Smooth muscle cell (in vitro differentiated cells): ENCODE results near the gene DDRGK1. TPM values are rescaled to one million over a fixed set of nuclear protein-coding genes. Genes with fewer than 3 reads are reported as not detected.

Experiments
- DNase-seq: peaks from one replicate; lab custom pipeline; 2025; ENCODE audit not compliant: unreplicated experiment; lab: John Stamatoyannopoulos, UW
- H2AFZ ChIP-seq: fragments of 200-600 bp; sonication (generic); 2 replicates; pipeline ENCODE4 v1.6.0; 2016; ENCODE audit warnings: antibody characterized with exemption, low read depth, mild to moderate bottlenecking
- H3F3A ChIP-seq: fragments of 200-600 bp; sonication (generic); 2 replicates; pipeline ENCODE4 v1.6.0; 2017; ENCODE audit warnings: antibody characterized with exemption, low read depth
- H3K27ac ChIP-seq: fragments of 200-600 bp; sonication (generic); 2 replicates; pipeline ENCODE4 v1.5.1; 2016; ENCODE audit warnings: low read depth, mild to moderate bottlenecking
- H3K27me3 ChIP-seq: fragments of 200-600 bp; sonication (generic); 2 replicates; pipeline ENCODE4 v1.6.1; 2016; ENCODE audit warnings: low read depth, mild to moderate bottlenecking
- H3K36me3 ChIP-seq: fragments of 200-600 bp; sonication (generic); 2 replicates; pipeline ENCODE4 v1.5.1; 2016; ENCODE audit warnings: low read depth
- H3K4me1 ChIP-seq: fragments of 200-600 bp; sonication (generic); 2 replicates; pipeline ENCODE4 v1.5.1; 2016; ENCODE audit warnings: low read depth
- H3K4me2 ChIP-seq: fragments of 200-600 bp; sonication (generic); 2 replicates; pipeline ENCODE4 v1.6.0; 2016; ENCODE audit warnings: mild to moderate bottlenecking
- H3K4me3 ChIP-seq: fragments of 200-600 bp; sonication (generic); 2 replicates; pipeline ENCODE4 v1.5.1; 2016; ENCODE audit warnings: mild to moderate bottlenecking
- H3K79me2 ChIP-seq: fragments of 200-600 bp; sonication (generic); 2 replicates; pipeline ENCODE4 v1.6.0; 2016; ENCODE audit warnings: low read depth, mild to moderate bottlenecking
- H3K9ac ChIP-seq: fragments of 200-600 bp; sonication (generic); 2 replicates; pipeline ENCODE4 v1.6.0; 2016; ENCODE audit warnings: low read depth
- H3K9me3 ChIP-seq: fragments of 200-600 bp; sonication (generic); replicated peaks from 2 replicates; pipeline ENCODE4 v1.5.1; 2016; ENCODE audit warnings: low read depth
- H4K20me1 ChIP-seq: fragments of 200-600 bp; sonication (generic); 2 replicates; pipeline ENCODE4 v1.6.0; 2016; ENCODE audit warnings: low read depth
- CTCF ChIP-seq: fragments of 200-600 bp; sonication (generic); IDR thresholded peaks from 2 replicates; pipeline ENCODE4 v1.5.1; 2017; ENCODE audit warnings: borderline replicate concordance, mild to moderate bottlenecking, antibody characterized with exemption; ENCODE audit not compliant: insufficient read depth, poor library complexity, severe bottlenecking
- WGBS: methylation state at CpG from one replicate; pipeline ENCODE4 v1.1.7; 2016; ENCODE audit warnings: low lambda C conversion rate; 5-methylcytosine and 5-hydroxymethylcytosine counted together
- polyA plus RNA-seq: library from polyadenylated mRNA; unstranded; fragments of >200 nt; fragmentation: Nextera tagmentation; extraction: Ambion mirVana; gene quantifications from 2 replicates; pipeline ENCODE4 v1.2.1, GENCODE V29; 2016
- total RNA-seq: library from RNA; depleted of rRNA; stranded (reverse); fragments of >200 nt; gene quantifications from 2 replicates; pipeline ENCODE4 v1.2.3, GENCODE V29; 2014

Gene DDRGK1
- total and polyA plus RNA-seq, 2 experiments from 2014 or later: 48.0 to 55.4 TPM

DNA sequence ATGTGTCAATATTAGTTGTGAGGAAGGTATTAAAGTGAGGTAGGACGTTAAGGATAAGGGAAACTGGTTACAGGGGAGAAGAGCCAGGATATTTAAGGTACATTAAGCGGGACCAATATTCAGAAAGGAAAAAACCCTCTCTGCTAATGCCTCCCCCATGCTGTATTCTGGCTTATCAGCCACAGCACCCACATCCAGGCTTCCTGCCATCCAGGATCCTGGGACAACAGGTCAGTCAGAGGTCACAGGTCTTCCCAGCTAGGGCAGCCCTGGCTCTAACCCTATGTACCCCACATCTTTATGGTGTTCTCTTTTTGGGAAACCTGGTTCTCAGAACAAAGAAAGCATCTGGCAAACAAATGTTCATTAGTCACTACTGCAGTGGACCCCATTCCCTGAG, 5.3 kb downstream of the DDRGK1 start:
- WGBS: 84% methylated on average over 2 of the region's 2 CpGs
- TF ChIP-seq CTCF: no peak
- no peak overlapping the region for H3K27ac ChIP-seq

DNA sequence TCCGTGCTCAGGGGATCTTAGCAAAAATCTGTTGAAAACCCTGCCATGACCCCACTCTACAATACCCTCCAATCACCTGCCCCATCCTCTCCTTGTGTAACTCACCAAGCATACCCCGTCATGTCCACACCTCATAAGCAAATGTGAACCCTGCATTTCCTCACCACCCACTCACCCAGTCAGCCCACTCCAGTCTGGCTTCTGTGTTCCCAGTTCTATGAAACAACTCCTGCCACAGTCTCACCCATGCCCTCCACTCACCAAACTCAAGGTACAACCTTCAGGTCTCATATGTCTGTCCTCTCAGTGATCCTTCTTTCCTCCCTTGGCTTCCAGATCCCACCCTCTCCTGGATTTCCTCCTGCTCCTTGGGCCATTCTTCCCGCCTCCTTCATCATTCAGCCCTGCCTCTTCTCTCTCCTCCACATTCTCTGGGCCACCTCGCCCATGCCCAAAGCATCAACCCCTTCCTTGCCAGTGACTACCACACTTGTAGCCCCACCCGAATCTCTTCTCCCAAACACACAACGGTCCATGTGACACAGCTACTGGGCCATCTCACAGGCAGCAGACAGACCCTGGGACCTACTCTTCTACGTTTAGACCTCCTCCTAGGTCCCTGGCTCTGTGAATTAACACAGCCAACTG, 8.8 kb downstream of the DDRGK1 start:
- Histone ChIP-seq H4K20me1 (no peaks in the 10 kb centered on the region), H3K4me3 (no peak overlapping the region), H3K27me3 (no peaks in the 10 kb centered on the region), H3F3A (no peaks in the 10 kb centered on the region), H3K36me3 (peaks cover 10% of the 10 kb centered on the region), H3K4me2 (no peak overlapping the region), H3K9me3 (no peaks in the 10 kb centered on the region), H2AFZ (no peak overlapping the region), H3K4me1 (no peaks in the 10 kb centered on the region), H3K27ac (no peak overlapping the region), H3K79me2 (no peaks in the 10 kb centered on the region), H3K9ac (no peak overlapping the region)
- WGBS: 95% methylated on average over 7 of the region's 7 CpGs
- DNase-seq: no peak
- no peak for TF ChIP-seq CTCF

More for the DNA sequence above, 5.3 kb downstream of the DDRGK1 start:
- H3K27me3 ChIP-seq: no peaks in the 10 kb centered on the region
- H3K4me3 ChIP-seq: no peak overlapping the region
- H3K4me2 ChIP-seq: no peak overlapping the region
- H2AFZ ChIP-seq: no peak overlapping the region
- no peaks in the 10 kb centered on the region for H3K4me1 ChIP-seq
- H3K36me3 ChIP-seq: peaks cover 10% of the 10 kb centered on the region
- H3K9ac ChIP-seq: no peak overlapping the region
- H3K9me3 ChIP-seq: no peaks in the 10 kb centered on the region
- peaks cover 4% of the 10 kb centered on the region for H3K79me2 ChIP-seq
- no peak for DNase-seq
- no peaks in the 10 kb centered on the region for H3F3A ChIP-seq
- H4K20me1 ChIP-seq: no peaks in the 10 kb centered on the region

DNA sequence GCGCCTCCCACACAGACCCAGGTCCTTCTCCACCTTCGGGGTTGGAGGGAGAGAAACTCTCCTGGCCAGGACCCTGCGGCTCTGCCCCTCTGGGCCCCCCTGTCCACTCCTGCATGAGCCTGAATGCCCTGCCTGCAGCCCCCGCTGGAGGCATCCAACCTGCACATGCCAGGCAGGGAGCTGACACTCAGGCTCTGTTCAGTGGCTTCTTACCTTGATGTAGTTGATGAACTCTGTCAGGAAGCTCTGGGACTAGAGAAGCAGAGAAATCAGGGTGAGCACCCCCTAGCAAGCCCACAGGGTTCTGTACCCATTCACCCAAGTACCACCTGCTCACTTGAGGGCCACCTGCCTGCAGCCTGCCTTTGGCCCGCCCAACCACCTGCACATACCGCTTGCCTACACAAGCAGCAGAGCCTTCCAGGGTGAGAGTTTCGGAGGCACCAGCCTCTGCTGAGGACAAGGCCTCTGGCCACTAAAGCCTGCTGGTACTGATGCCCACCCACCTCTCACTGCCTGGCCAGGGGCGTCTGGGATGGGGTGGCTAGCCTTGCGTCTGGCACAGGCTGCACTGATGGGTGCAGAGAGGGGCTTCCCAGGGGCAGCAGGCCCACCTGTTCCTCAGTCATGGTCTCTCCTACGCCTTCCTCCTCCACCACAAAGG, 9.7 kb downstream of the DDRGK1 start:
- Histone ChIP-seq H3K9me3 (no peaks in the 10 kb centered on the region), H3K4me2 (no peak overlapping the region), H4K20me1 (no peaks in the 10 kb centered on the region), H2AFZ (no peak overlapping the region), H3F3A (no peaks in the 10 kb centered on the region), H3K27ac (no peak overlapping the region), H3K9ac (no peak overlapping the region), H3K36me3 (peaks cover 10% of the 10 kb centered on the region), H3K4me3 (no peak overlapping the region), H3K4me1 (no peaks in the 10 kb centered on the region), H3K27me3 (no peaks in the 10 kb centered on the region), H3K79me2 (no peaks in the 10 kb centered on the region)
- TF ChIP-seq CTCF: no peak
- no peak for DNase-seq
- WGBS: 98% methylated on average over 10 of the region's 10 CpGs
